Neural cell (in vitro differentiated cells): ENCODE measurements around the gene FAM83G. TPM values are rescaled to one million over a fixed set of nuclear protein-coding genes. Genes with fewer than 3 reads are reported as not detected.

ENCODE experiments used
- H2AFZ ChIP-seq: fragments of 200-600, 300-800 bp; sonication (generic), shearing (Covaris generic); 2 replicates; pipeline ENCODE4 v1.6.0; 2014; ENCODE audit warnings: low read depth, mild to moderate bottlenecking, antibody characterized with exemption, low read length, moderate library complexity
- H3F3A ChIP-seq: fragments of 200-600 bp; shearing (Covaris generic); 2 replicates; pipeline ENCODE4 v1.6.1; 2016; ENCODE audit warnings: mild to moderate bottlenecking, moderate library complexity, mixed read lengths, antibody characterized with exemption, low read length; ENCODE audit not compliant: insufficient read depth, poor library complexity, severe bottlenecking
- H3K27ac ChIP-seq: fragments of 200-600, 300-800 bp; sonication (generic), shearing (Covaris generic); 2 replicates; pipeline ENCODE4 v1.5.1; 2014; ENCODE audit warnings: mild to moderate bottlenecking, low read length, moderate library complexity
- H3K27me3 ChIP-seq: fragments of 300-800, 200-600 bp; sonication (generic), shearing (Covaris generic); 2 replicates; pipeline ENCODE4 v1.6.0; 2014; ENCODE audit warnings: mild to moderate bottlenecking, low read depth, low read length, moderate library complexity; ENCODE audit not compliant: insufficient read depth
- H3K36me3 ChIP-seq: fragments of 300-800, 200-600 bp; sonication (generic), shearing (Covaris generic); 2 replicates; pipeline ENCODE4 v1.5.1; 2014; ENCODE audit warnings: mild to moderate bottlenecking, antibody characterized with exemption, low read length, moderate library complexity; ENCODE audit not compliant: insufficient read depth
- H3K4me2 ChIP-seq: fragments of 300-800, 200-600 bp; sonication (generic), shearing (Covaris generic); 2 replicates; pipeline ENCODE4 v1.6.0; 2014; ENCODE audit warnings: mild to moderate bottlenecking, low read length
- H3K4me3 ChIP-seq: fragments of 300-800, 200-600 bp; sonication (generic), shearing (Covaris generic); 2 replicates; pipeline ENCODE4 v1.5.1; 2014; ENCODE audit warnings: mild to moderate bottlenecking, low read length, moderate library complexity
- H3K79me2 ChIP-seq: fragments of 200-600 bp; shearing (Covaris generic); replicated peaks from 2 replicates; pipeline ENCODE4 v1.6.0; 2014; ENCODE audit warnings: mild to moderate bottlenecking, low read length, moderate library complexity; ENCODE audit not compliant: insufficient read depth
- H3K9ac ChIP-seq: fragments of 300-800, 200-600 bp; sonication (generic), shearing (Covaris generic); 2 replicates; pipeline ENCODE4 v1.6.1; 2016; ENCODE audit warnings: mild to moderate bottlenecking, low read length, mixed read lengths
- H3K9me2 ChIP-seq: fragments of 200-600 bp; shearing (Covaris generic); 2 replicates; pipeline ENCODE4 v1.6.1; 2016; ENCODE audit warnings: mild to moderate bottlenecking, low read length, mixed read lengths; ENCODE audit not compliant: insufficient read depth
- H3K9me3 ChIP-seq: fragments of 200-600, 300-800 bp; sonication (generic), shearing (Covaris generic); 2 replicates; pipeline ENCODE4 v1.6.1; 2016; ENCODE audit warnings: mild to moderate bottlenecking, mixed run types, low read length, moderate library complexity, mixed read lengths
- H4K20me1 ChIP-seq: fragments of 200-600 bp; shearing (Covaris generic); 2 replicates; pipeline ENCODE4 v1.6.1; 2016; ENCODE audit warnings: mild to moderate bottlenecking, mixed run types; ENCODE audit not compliant: insufficient read depth
- EP300 ChIP-seq: fragments of 450-650 bp; conservative IDR thresholded peaks from 2 replicates; pipeline ENCODE4 v1.6.1; 2014; ENCODE audit warnings: antibody characterized with exemption, mild to moderate bottlenecking, moderate library complexity; ENCODE audit not compliant: poor library complexity, severe bottlenecking
- EZH2 ChIP-seq: fragments of 200-600, 300-800 bp; shearing (Covaris generic), sonication (generic); IDR thresholded peaks from 2 replicates; pipeline ENCODE4 v1.6.1; 2014; ENCODE audit warnings: antibody characterized with exemption, low read length, borderline replicate concordance, mild to moderate bottlenecking; ENCODE audit not compliant: insufficient read depth, poor library complexity, severe bottlenecking
- MXI1 ChIP-seq: fragments of 450-650 bp; conservative IDR thresholded peaks from 2 replicates; pipeline ENCODE4 v1.6.1; 2014; ENCODE audit warnings: antibody characterized with exemption, mild to moderate bottlenecking; ENCODE audit not compliant: poor library complexity, severe bottlenecking
- POLR2AphosphoS5 ChIP-seq: IDR thresholded peaks from 2 replicates; pipeline ENCODE4 v1.6.1; 2012
- RAD21 ChIP-seq: fragments of 450-650 bp; conservative IDR thresholded peaks from 2 replicates; pipeline ENCODE4 v1.6.1; 2014; ENCODE audit warnings: antibody characterized with exemption, mild to moderate bottlenecking, moderate library complexity
- SMC3 ChIP-seq: fragments of 450-650 bp; conservative IDR thresholded peaks from 2 replicates; pipeline ENCODE4 v1.6.1; 2014; ENCODE audit warnings: antibody characterized with exemption, mild to moderate bottlenecking, moderate library complexity; ENCODE audit not compliant: poor library complexity
- TAF1 ChIP-seq: IDR thresholded peaks from 2 replicates; pipeline ENCODE4 v1.6.1; 2012; ENCODE audit warnings: low read depth
- polyA plus RNA-seq: library from polyadenylated mRNA; depleted of rRNA; stranded (reverse); fragments of >200 nt; gene quantifications from 2 replicates; pipeline ENCODE4 v1.2.3, GENCODE V29; 2014
- TF ChIP-seq, protein P1 (sequence below): IDR thresholded peaks from 2 replicates; pipeline ENCODE4 v1.6.1; 2012; ENCODE audit warnings: borderline replicate concordance
- TF ChIP-seq, protein P2 (sequence below): fragments of 450-650 bp; IDR thresholded peaks from 2 replicates; pipeline ENCODE4 v1.5.1; 2014; ENCODE audit warnings: antibody characterized with exemption, mild to moderate bottlenecking, moderate library complexity; ENCODE audit not compliant: poor library complexity, severe bottlenecking

The FAM83G gene
- polyA plus RNA-seq, 1 donor from 2014 or later: not detected

DNA sequence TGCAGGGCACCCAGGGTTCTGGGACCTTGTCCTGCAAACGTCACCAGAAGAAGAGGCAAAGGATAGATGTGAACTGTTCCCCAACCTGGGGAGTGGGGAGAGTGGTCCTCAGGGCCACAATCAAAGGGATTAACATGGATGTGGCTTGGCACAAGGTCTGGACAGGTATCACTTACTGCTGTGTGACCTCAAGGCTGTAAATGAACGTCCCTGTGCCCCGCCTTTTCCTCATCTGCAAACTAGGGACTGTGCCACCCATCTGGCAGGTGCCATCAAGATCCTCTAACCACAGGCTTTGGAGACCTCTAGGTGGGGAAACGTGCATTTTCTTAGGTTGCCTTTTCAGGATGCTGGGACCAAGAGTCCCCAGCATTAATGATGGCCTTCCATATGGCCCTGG, 27.5 kb downstream of the FAM83G start:
- no peaks in the 10 kb centered on the region for H3K27me3 ChIP-seq
- H3K27ac ChIP-seq: no peak overlapping the region
- no peaks in the 10 kb centered on the region for H3K36me3 ChIP-seq
- no peak overlapping the region for H3K9ac ChIP-seq
- H2AFZ ChIP-seq: no peak overlapping the region
- no peaks in the 10 kb centered on the region for H3K9me2 ChIP-seq
- no peaks in the 10 kb centered on the region for H3K79me2 ChIP-seq
- H3F3A ChIP-seq: no peaks in the 10 kb centered on the region
- H3K4me2 ChIP-seq: no peak overlapping the region
- H3K9me3 ChIP-seq: no peaks in the 10 kb centered on the region
- TF ChIP-seq EZH2 (no peak), SMC3 (no peak), EP300 (no peak), TAF1 (no peak), POLR2AphosphoS5 (no peak), MXI1 (no peak), RAD21 (no peak)
- TF ChIP-seq, protein P1, sequence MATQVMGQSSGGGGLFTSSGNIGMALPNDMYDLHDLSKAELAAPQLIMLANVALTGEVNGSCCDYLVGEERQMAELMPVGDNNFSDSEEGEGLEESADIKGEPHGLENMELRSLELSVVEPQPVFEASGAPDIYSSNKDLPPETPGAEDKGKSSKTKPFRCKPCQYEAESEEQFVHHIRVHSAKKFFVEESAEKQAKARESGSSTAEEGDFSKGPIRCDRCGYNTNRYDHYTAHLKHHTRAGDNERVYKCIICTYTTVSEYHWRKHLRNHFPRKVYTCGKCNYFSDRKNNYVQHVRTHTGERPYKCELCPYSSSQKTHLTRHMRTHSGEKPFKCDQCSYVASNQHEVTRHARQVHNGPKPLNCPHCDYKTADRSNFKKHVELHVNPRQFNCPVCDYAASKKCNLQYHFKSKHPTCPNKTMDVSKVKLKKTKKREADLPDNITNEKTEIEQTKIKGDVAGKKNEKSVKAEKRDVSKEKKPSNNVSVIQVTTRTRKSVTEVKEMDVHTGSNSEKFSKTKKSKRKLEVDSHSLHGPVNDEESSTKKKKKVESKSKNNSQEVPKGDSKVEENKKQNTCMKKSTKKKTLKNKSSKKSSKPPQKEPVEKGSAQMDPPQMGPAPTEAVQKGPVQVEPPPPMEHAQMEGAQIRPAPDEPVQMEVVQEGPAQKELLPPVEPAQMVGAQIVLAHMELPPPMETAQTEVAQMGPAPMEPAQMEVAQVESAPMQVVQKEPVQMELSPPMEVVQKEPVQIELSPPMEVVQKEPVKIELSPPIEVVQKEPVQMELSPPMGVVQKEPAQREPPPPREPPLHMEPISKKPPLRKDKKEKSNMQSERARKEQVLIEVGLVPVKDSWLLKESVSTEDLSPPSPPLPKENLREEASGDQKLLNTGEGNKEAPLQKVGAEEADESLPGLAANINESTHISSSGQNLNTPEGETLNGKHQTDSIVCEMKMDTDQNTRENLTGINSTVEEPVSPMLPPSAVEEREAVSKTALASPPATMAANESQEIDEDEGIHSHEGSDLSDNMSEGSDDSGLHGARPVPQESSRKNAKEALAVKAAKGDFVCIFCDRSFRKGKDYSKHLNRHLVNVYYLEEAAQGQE: no peak
- TF ChIP-seq, protein P2, sequence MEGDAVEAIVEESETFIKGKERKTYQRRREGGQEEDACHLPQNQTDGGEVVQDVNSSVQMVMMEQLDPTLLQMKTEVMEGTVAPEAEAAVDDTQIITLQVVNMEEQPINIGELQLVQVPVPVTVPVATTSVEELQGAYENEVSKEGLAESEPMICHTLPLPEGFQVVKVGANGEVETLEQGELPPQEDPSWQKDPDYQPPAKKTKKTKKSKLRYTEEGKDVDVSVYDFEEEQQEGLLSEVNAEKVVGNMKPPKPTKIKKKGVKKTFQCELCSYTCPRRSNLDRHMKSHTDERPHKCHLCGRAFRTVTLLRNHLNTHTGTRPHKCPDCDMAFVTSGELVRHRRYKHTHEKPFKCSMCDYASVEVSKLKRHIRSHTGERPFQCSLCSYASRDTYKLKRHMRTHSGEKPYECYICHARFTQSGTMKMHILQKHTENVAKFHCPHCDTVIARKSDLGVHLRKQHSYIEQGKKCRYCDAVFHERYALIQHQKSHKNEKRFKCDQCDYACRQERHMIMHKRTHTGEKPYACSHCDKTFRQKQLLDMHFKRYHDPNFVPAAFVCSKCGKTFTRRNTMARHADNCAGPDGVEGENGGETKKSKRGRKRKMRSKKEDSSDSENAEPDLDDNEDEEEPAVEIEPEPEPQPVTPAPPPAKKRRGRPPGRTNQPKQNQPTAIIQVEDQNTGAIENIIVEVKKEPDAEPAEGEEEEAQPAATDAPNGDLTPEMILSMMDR: no peak
- H3K4me3 ChIP-seq: no peak overlapping the region
- no peaks in the 10 kb centered on the region for H4K20me1 ChIP-seq

DNA sequence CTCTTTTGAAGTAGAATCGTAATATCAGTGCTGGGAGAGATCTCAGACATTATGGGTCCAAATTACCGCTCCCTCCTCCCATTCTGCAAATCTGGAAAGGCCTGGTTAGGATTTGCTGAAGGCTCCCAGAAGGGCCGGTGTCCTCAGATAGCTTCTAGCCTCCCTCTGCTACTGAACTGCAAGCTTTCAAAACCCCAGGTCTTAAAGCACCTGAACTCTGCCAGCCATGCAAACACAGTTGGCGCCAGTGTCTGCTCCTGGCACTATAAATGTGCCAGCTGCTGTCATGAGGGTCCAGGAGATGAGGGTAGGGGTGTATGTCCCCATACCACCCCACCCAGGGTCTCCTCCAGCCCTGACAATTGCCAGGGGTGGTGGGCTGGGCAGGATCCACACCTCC, 28.4 kb downstream of the FAM83G start:
- no peak overlapping the region for H2AFZ ChIP-seq
- H3K4me2 ChIP-seq: no peak overlapping the region
- no peak overlapping the region for H3K9ac ChIP-seq
- TF ChIP-seq SMC3: no peak
- no peak for TF ChIP-seq RAD21
- no peak for TF ChIP-seq EP300
- TF ChIP-seq TAF1: no peak
- TF ChIP-seq, protein P2: no peak
- TF ChIP-seq EZH2: no peak
- TF ChIP-seq, protein P1: no peak
- TF ChIP-seq MXI1: no peak
- TF ChIP-seq POLR2AphosphoS5: no peak
- no peaks in the 10 kb centered on the region for H3K9me3 ChIP-seq
- H3F3A ChIP-seq: no peaks in the 10 kb centered on the region
- H4K20me1 ChIP-seq: no peaks in the 10 kb centered on the region
- no peak overlapping the region for H3K27ac ChIP-seq
- H3K9me2 ChIP-seq: no peaks in the 10 kb centered on the region
- H3K79me2 ChIP-seq: no peaks in the 10 kb centered on the region
- H3K27me3 ChIP-seq: no peaks in the 10 kb centered on the region
- H3K4me3 ChIP-seq: no peak overlapping the region
- no peaks in the 10 kb centered on the region for H3K36me3 ChIP-seq
